OCI-LY1 (cell line): ENCODE results near the gene GJB3.
"Not testable (repeated sequence)": the region's sequence is repeated elsewhere in the genome, so short reads cannot be mapped to it uniquely, and the experiment has no call there.

Experiments
- H2AFZ ChIP-seq: fragments of 200-600 bp; sonication (generic), shearing (Covaris generic); 2 replicates; pipeline ENCODE4 v1.6.0; 2014; ENCODE audit warnings: antibody characterized with exemption, mild to moderate bottlenecking, low read length
- H3F3A ChIP-seq: fragments of 200-600 bp; sonication (generic), shearing (Covaris generic); 2 replicates; pipeline ENCODE4 v1.6.0; 2014; ENCODE audit warnings: mild to moderate bottlenecking, antibody characterized with exemption, low read length, moderate library complexity; ENCODE audit not compliant: insufficient read depth
- H3K27ac ChIP-seq: fragments of 200-600 bp; sonication (generic); 2 replicates; pipeline ENCODE4 v1.5.1; 2014; ENCODE audit warnings: low read length, mixed run types, mild to moderate bottlenecking, low read depth; ENCODE audit not compliant: poor library complexity, severe bottlenecking
- H3K27me3 ChIP-seq: fragments of 200-600 bp; sonication (generic); 2 replicates; pipeline ENCODE4 v1.6.0; 2014; ENCODE audit warnings: antibody characterized with exemption, mild to moderate bottlenecking, low read length, moderate library complexity; ENCODE audit not compliant: insufficient read depth
- H3K36me3 ChIP-seq: fragments of 200-600 bp; sonication (generic); 2 replicates; pipeline ENCODE4 v1.6.1; 2014; ENCODE audit warnings: mild to moderate bottlenecking, antibody characterized with exemption, low read length, moderate library complexity, mixed read lengths; ENCODE audit not compliant: insufficient read depth
- H3K4me1 ChIP-seq: fragments of 200-600 bp; sonication (generic); 2 replicates; pipeline ENCODE4 v1.5.1; 2014; ENCODE audit warnings: mild to moderate bottlenecking, low read length, moderate library complexity; ENCODE audit not compliant: insufficient read depth, severe bottlenecking
- H3K4me2 ChIP-seq: fragments of 200-600 bp; sonication (generic), shearing (Covaris generic); 2 replicates; pipeline ENCODE4 v1.6.1; 2014; ENCODE audit warnings: low read length
- H3K4me3 ChIP-seq: fragments of 200-600 bp; sonication (generic); 2 replicates; pipeline ENCODE4 v1.5.1; 2014; ENCODE audit warnings: low read length, low read depth, mild to moderate bottlenecking, mixed read lengths; ENCODE audit not compliant: poor library complexity, severe bottlenecking
- H3K79me2 ChIP-seq: fragments of 200-600 bp; shearing (Covaris generic); 2 replicates; pipeline ENCODE4 v1.6.1; 2016; ENCODE audit warnings: mixed run types, low read length, mixed read lengths; ENCODE audit not compliant: insufficient read depth
- H3K9ac ChIP-seq: fragments of 200-600 bp; sonication (generic), shearing (Covaris generic); 2 replicates; pipeline ENCODE4 v1.6.1; 2014; ENCODE audit warnings: mild to moderate bottlenecking, low read length, mixed read lengths
- H3K9me2 ChIP-seq: fragments of 200-600 bp; sonication (generic), shearing (Covaris generic); 2 replicates; pipeline ENCODE4 v1.6.1; 2014; ENCODE audit warnings: low read depth, mild to moderate bottlenecking, low read length, mixed read lengths
- H3K9me3 ChIP-seq: fragments of 200-600 bp; shearing (Covaris generic); 2 replicates; pipeline ENCODE4 v1.6.1; 2014; ENCODE audit warnings: low read length, mixed read lengths
- H4K20me1 ChIP-seq: fragments of 200-600 bp; sonication (generic), shearing (Covaris generic); 2 replicates; pipeline ENCODE4 v1.6.0; 2016; ENCODE audit warnings: mild to moderate bottlenecking, low read length; ENCODE audit not compliant: insufficient read depth
- CTCF ChIP-seq: fragments of 200-600 bp; sonication (generic), shearing (Covaris generic); IDR thresholded peaks from 2 replicates; pipeline ENCODE4 v1.5.1; 2017; ENCODE audit warnings: mild to moderate bottlenecking, antibody characterized with exemption, low read length, moderate library complexity, mixed read lengths
- EZH2 ChIP-seq: fragments of 200-600 bp; sonication (generic), shearing (Covaris generic); IDR thresholded peaks from 2 replicates; pipeline ENCODE4 v1.8.0; 2017; ENCODE audit warnings: borderline replicate concordance, mixed run types, mild to moderate bottlenecking, antibody characterized with exemption, low read length, moderate library complexity, mixed read lengths

Gene GJB3

GRCh38 chr1:34781071-34781843 lies at the start of gene GJB3:
TSS of gene GJB3 (plus strand) at chr1:34781214. CDS start at chr1:34784763, 3,549 bp downstream.
- Histone ChIP-seq H3K9me3 (no peaks in the 10 kb centered on the region), H3K79me2 (no peaks in the 10 kb centered on the region), H2AFZ (no peak within 1 kb of the TSS), H3K36me3 (no peaks in the 10 kb centered on the region), H3F3A (no peaks in the 10 kb centered on the region), H3K9ac (no peak within 1 kb of the TSS), H3K27me3 (no peaks in the 10 kb centered on the region; the same call in 1 of the 2 replicates), H3K27ac (no peak within 1 kb of the TSS), H3K9me2 (no peaks in the 10 kb centered on the region), H3K4me3 (no peak within 1 kb of the TSS), H4K20me1 (no peaks in the 10 kb centered on the region), H3K4me1 (no peaks in the 10 kb centered on the region), H3K4me2 (no peak within 1 kb of the TSS)
- TF ChIP-seq CTCF = no peak
- TF ChIP-seq EZH2 = no peak

- not testable (repeated sequence) for H3K9me2 ChIP-seq, H3K4me2 ChIP-seq, H3K4me1 ChIP-seq, H3K27ac ChIP-seq, H3F3A ChIP-seq, H3K27me3 ChIP-seq, H3K9ac ChIP-seq, H3K36me3 ChIP-seq, H4K20me1 ChIP-seq, H3K9me3 ChIP-seq, H2AFZ ChIP-seq, H3K79me2 ChIP-seq, H3K4me3 ChIP-seq
Measured at GRCh38 chr1:34732831-34733230, 48.2 kb upstream of the GJB3 start.

GRCh38 chr1:34736692-34737091 lies 44.3 kb upstream of the GJB3 start:
- H3K9me2 ChIP-seq = no peaks in the 10 kb centered on the region
- H3K27ac ChIP-seq = no peak overlapping the region
- no peak overlapping the region for H3K9ac ChIP-seq
- no peaks in the 10 kb centered on the region for H3K79me2 ChIP-seq
- no peaks in the 10 kb centered on the region for H3K27me3 ChIP-seq
- no peak overlapping the region for H2AFZ ChIP-seq
- H3K4me1 ChIP-seq = no peaks in the 10 kb centered on the region
- H3K9me3 ChIP-seq = no peaks in the 10 kb centered on the region
- no peaks in the 10 kb centered on the region for H4K20me1 ChIP-seq
- H3K4me2 ChIP-seq = no peak overlapping the region
- no peak overlapping the region for H3K4me3 ChIP-seq
- TF ChIP-seq CTCF = no peak
- no peaks in the 10 kb centered on the region for H3F3A ChIP-seq
- no peaks in the 10 kb centered on the region for H3K36me3 ChIP-seq

GRCh38 chr1:34737236-34737635 lies 43.8 kb upstream of the GJB3 start:
- H3K4me2 ChIP-seq, H3K4me1 ChIP-seq, H2AFZ ChIP-seq, H3K9ac ChIP-seq, H4K20me1 ChIP-seq, H3K9me3 ChIP-seq, H3K36me3 ChIP-seq, H3K4me3 ChIP-seq, H3F3A ChIP-seq, H3K9me2 ChIP-seq, H3K79me2 ChIP-seq, H3K27ac ChIP-seq, H3K27me3 ChIP-seq: not testable (repeated sequence)
